WTC11 (cell line): ENCODE results near the gene ABAT. TPM values are rescaled to one million over a fixed set of nuclear protein-coding genes. Genes with fewer than 3 reads are reported as not detected.

Experiments used
- ATAC-seq: fragments of 200-7000 bp; cut with Tn5 transposase; 2 replicates; pipeline ENCODE4 v1.10.0; 2021; ENCODE audit warnings: mild to moderate bottlenecking, moderate library complexity
- CTCF ChIA-PET: fragments of 300-600 bp; sonication (Branson Sonifier 250); formaldehyde crosslinking; loops from one replicate; lab custom pipeline; 2021; ENCODE audit warnings: antibody characterized with exemption; lab: Charles Lee
- POLR2A ChIA-PET: fragments of 350-600 bp; sonication (Branson Sonifier 250); formaldehyde crosslinking; loops from one replicate; lab custom pipeline; 2021; ENCODE audit warnings: antibody characterized with exemption; lab: Charles Lee
- DNase-seq: peaks from one replicate; pipeline ENCODE4 v3.0.0; 2021; ENCODE audit warnings: low spot score
- H3K27ac Mint-ChIP-seq: 2 replicates; pipeline ENCODE4 v1.8.0; 2021; ENCODE audit warnings: mixed read lengths
- H3K27me3 Mint-ChIP-seq: 2 replicates; pipeline ENCODE4 v1.8.0; 2021; ENCODE audit warnings: low read depth, mild to moderate bottlenecking, moderate library complexity, mixed read lengths
- H3K36me3 Mint-ChIP-seq: 2 replicates; pipeline ENCODE4 v1.8.0; 2021; ENCODE audit warnings: mixed read lengths
- H3K4me1 Mint-ChIP-seq: 2 replicates; pipeline ENCODE4 v1.8.0; 2022; ENCODE audit warnings: mixed read lengths
- H3K4me3 Mint-ChIP-seq: 2 replicates; pipeline ENCODE4 v1.8.0; 2021; ENCODE audit warnings: mild to moderate bottlenecking, moderate library complexity, mixed read lengths
- H3K9me3 Mint-ChIP-seq: 2 replicates; pipeline ENCODE4 v1.8.0; 2021; ENCODE audit warnings: mixed read lengths
- ARID4B ChIP-seq: sonication (generic); formaldehyde crosslinking; IDR thresholded peaks from 2 replicates; pipeline ENCODE4 v1.8.0; 2023; ENCODE audit warnings: missing genetic modification reagents, mild to moderate bottlenecking, borderline replicate concordance
- CREB1 ChIP-seq: sonication (generic); formaldehyde crosslinking; IDR thresholded peaks from 2 replicates; pipeline ENCODE4 v1.8.0; 2023; ENCODE audit warnings: mild to moderate bottlenecking, missing genetic modification reagents
- E2F4 ChIP-seq: sonication (generic); formaldehyde crosslinking; IDR thresholded peaks from 2 replicates; pipeline ENCODE4 v1.8.1; 2022; ENCODE audit warnings: low read depth, mild to moderate bottlenecking, moderate library complexity, missing genetic modification reagents, borderline replicate concordance
- FOXP1 ChIP-seq: sonication (generic); formaldehyde crosslinking; IDR thresholded peaks from 2 replicates; pipeline ENCODE4 v1.8.0; 2022; ENCODE audit warnings: missing genetic modification reagents, mild to moderate bottlenecking, moderate library complexity, borderline replicate concordance
- FOXP4 ChIP-seq: sonication (generic); formaldehyde crosslinking; IDR thresholded peaks from 2 replicates; pipeline ENCODE4 v1.8.0; 2022; ENCODE audit warnings: mild to moderate bottlenecking, missing genetic modification reagents
- GABPB1 ChIP-seq: sonication (generic); formaldehyde crosslinking; IDR thresholded peaks from 2 replicates; pipeline ENCODE4 v1.8.1; 2023; ENCODE audit warnings: mild to moderate bottlenecking, missing genetic modification reagents
- GRHL2 ChIP-seq: fragments of 250-450 bp; sonication (Bioruptor Pico); IDR thresholded peaks from 2 replicates; pipeline ENCODE4 v1.8.0; 2022; ENCODE audit warnings: mild to moderate bottlenecking, moderate library complexity; ENCODE audit not compliant: insufficient replicate concordance, severe bottlenecking
- GTF2I ChIP-seq: fragments of 250-450 bp; sonication (Bioruptor Pico); conservative IDR thresholded peaks from 2 replicates; pipeline ENCODE4 v1.4.0; 2021; ENCODE audit warnings: mild to moderate bottlenecking
- KAT7 ChIP-seq: sonication (generic); formaldehyde crosslinking; IDR thresholded peaks from 2 replicates; pipeline ENCODE4 v1.8.1; 2023; ENCODE audit warnings: missing genetic modification reagents, mild to moderate bottlenecking, borderline replicate concordance
- OVOL2 ChIP-seq: fragments of 250-450 bp; sonication (Bioruptor Pico); IDR thresholded peaks from 2 replicates; pipeline ENCODE4 v1.9.0; 2021; ENCODE audit warnings: mild to moderate bottlenecking, borderline replicate concordance
- PRRX2 ChIP-seq: fragments of 250-450 bp; sonication (Bioruptor Pico); IDR thresholded peaks from 2 replicates; pipeline ENCODE4 v1.8.0; 2021; ENCODE audit warnings: mild to moderate bottlenecking
- SMAD4 ChIP-seq: sonication (generic); formaldehyde crosslinking; IDR thresholded peaks from 2 replicates; pipeline ENCODE4 v1.8.0; 2022; ENCODE audit warnings: mild to moderate bottlenecking, missing genetic modification reagents
- TCF7 ChIP-seq: sonication (generic); formaldehyde crosslinking; IDR thresholded peaks from 2 replicates; pipeline ENCODE4 v1.8.0; 2022; ENCODE audit warnings: mild to moderate bottlenecking, low read depth, missing genetic modification reagents, moderate library complexity
- TEAD1 ChIP-seq: sonication (generic); formaldehyde crosslinking; IDR thresholded peaks from 2 replicates; pipeline ENCODE4 v1.8.0; 2022; ENCODE audit warnings: mild to moderate bottlenecking, missing genetic modification reagents
- TP53 ChIP-seq: sonication (generic); formaldehyde crosslinking; IDR thresholded peaks from 2 replicates; pipeline ENCODE4 v1.8.1; 2023; ENCODE audit warnings: mild to moderate bottlenecking, missing genetic modification reagents
- USF2 ChIP-seq: sonication (generic); formaldehyde crosslinking; IDR thresholded peaks from 2 replicates; pipeline ENCODE4 v1.8.1; 2023; ENCODE audit warnings: mild to moderate bottlenecking, missing genetic modification reagents, moderate library complexity
- ZNF317 ChIP-seq: sonication (generic); formaldehyde crosslinking; IDR thresholded peaks from 2 replicates; pipeline ENCODE4 v1.8.1; 2023; ENCODE audit warnings: low read depth, mild to moderate bottlenecking, moderate library complexity, missing genetic modification reagents, borderline replicate concordance
- ZNF512 ChIP-seq: sonication (generic); formaldehyde crosslinking; IDR thresholded peaks from 2 replicates; pipeline ENCODE4 v1.8.1; 2022; ENCODE audit warnings: missing genetic modification reagents, borderline replicate concordance
- total RNA-seq: library from RNA; stranded (reverse); gene quantifications from 3 replicates; pipeline ENCODE4 v1.2.3, GENCODE V29; 2021
- TF ChIP-seq, protein P1 (sequence below): sonication (generic); formaldehyde crosslinking; IDR thresholded peaks from 2 replicates; pipeline ENCODE4 v1.8.1; 2023; ENCODE audit warnings: mild to moderate bottlenecking, missing genetic modification reagents, moderate library complexity
- TF ChIP-seq, protein P2 (sequence below): sonication (generic); formaldehyde crosslinking; IDR thresholded peaks from 2 replicates; pipeline ENCODE4 v1.8.0; 2022; ENCODE audit warnings: mild to moderate bottlenecking, missing genetic modification reagents
- TF ChIP-seq, protein P3 (sequence below): sonication (generic); formaldehyde crosslinking; IDR thresholded peaks from 2 replicates; pipeline ENCODE4 v1.8.1; 2023; ENCODE audit warnings: mild to moderate bottlenecking, missing genetic modification reagents

ABAT gene
- total RNA-seq, 1 experiment from 2014 or later: 6.6 TPM

- Mint-ChIP-seq H3K27ac (no peak overlapping the region), H3K4me3 (no peak overlapping the region), H3K4me1 (peaks cover 5% of the 10 kb centered on the region), H3K36me3 (peaks cover 8% of the 10 kb centered on the region), H3K9me3 (peaks cover 16% of the 10 kb centered on the region), H3K27me3 (no peaks in the 10 kb centered on the region; the same call in 1 of the 2 replicates)
- ATAC-seq (no peak), DNase-seq (no peak)
- no peak for TF ChIP-seq GRHL2 (CRISPR knock-in tag)
- TF ChIP-seq FOXP1: no peak
- no peak for TF ChIP-seq TEAD1 (CRISPR knock-in tag)
- TF ChIP-seq OVOL2 (CRISPR knock-in tag): no peak
- TF ChIP-seq ZNF512: no peak
- TF ChIP-seq E2F4 (CRISPR knock-in tag): no peak
- TF ChIP-seq GABPB1 (CRISPR knock-in tag): no peak
- TF ChIP-seq, protein P1, sequence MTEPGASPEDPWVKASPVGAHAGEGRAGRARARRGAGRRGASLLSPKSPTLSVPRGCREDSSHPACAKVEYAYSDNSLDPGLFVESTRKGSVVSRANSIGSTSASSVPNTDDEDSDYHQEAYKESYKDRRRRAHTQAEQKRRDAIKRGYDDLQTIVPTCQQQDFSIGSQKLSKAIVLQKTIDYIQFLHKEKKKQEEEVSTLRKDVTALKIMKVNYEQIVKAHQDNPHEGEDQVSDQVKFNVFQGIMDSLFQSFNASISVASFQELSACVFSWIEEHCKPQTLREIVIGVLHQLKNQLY (CRISPR knock-in tag): no peak
- no peak for TF ChIP-seq FOXP4
- TF ChIP-seq, protein P2, sequence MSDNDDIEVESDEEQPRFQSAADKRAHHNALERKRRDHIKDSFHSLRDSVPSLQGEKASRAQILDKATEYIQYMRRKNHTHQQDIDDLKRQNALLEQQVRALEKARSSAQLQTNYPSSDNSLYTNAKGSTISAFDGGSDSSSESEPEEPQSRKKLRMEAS (CRISPR knock-in tag): no peak
- ChIA-PET CTCF (no interaction called here), POLR2A (no interaction called here)
Observed at GRCh38 chr16:8691728-8692127, 17.3 kb downstream of the ABAT start.

DNA sequence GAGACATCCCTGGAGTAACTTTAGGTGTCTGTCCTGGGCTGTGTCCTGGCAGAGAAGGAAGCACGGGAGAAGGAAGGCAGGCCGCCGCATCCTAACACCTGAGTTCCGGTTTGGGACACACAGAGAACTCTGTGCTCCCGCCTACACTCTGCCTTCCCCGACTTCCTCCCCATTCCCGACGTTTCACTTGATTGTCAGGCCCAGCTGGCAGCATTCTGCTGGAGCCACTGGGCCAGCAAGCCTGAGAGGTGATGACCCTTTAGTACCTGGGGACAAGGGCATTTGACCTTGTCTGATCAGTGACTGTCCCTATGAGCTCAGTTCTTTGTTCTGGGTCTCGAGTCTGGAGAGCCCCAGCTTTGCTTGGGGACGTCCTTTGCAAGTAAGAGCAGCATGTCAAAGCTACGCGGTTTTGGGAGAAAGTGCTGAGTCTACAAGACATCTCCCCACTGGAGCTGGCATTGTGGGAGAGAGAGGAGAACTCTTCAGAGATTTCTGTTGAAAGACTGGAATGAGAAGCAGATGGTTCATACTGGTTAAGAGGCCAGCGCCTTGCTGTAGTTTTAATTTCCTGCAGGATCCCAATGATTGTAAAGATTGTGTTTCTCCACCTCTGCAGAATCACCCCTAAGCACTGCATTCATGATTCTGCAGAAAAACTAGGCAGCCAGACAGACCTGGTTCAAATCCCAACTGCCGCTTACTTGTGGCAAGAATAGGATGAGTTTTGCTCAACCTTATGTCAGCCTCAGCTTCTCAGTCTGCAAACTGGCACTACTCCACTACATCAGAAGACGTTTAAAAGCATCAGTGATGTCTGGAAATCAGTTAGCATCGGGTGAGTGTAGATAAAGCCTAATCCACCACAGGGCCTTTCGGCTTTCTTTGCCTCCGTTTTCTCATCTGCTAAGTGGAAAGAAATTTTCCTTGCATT, 20.6 kb downstream of the ABAT start:
- H3K27ac Mint-ChIP-seq: no peak overlapping the region
- DNase-seq (no peak), ATAC-seq (no peak; the same call in 1 of the 2 replicates)
- no peak overlapping the region for H3K4me3 Mint-ChIP-seq
- ChIA-PET CTCF (interaction anchor here (0.5 to 1.1 kb wide), 3 partner anchors 48 to 97 kb away, joined by 3 to 4 read pairs (median 3); no protein-coding TSS in a partner anchor), POLR2A (no interaction called here)
- H3K27me3 Mint-ChIP-seq: no peaks in the 10 kb centered on the region; the same call in 1 of the 2 replicates
- no peaks in the 10 kb centered on the region for H3K36me3 Mint-ChIP-seq
- H3K4me1 Mint-ChIP-seq: 0 out of 2 replicates have a peak, but pooled peaks cover 3% of the 10 kb centered on the region
- 0 out of 2 replicates have a peak, but pooled peaks cover 1% of the 10 kb centered on the region for H3K9me3 Mint-ChIP-seq
- no peak for TF ChIP-seq ARID4B (CRISPR knock-in tag)
- TF ChIP-seq ZNF317 (CRISPR knock-in tag): no peak
- TF ChIP-seq KAT7 (CRISPR knock-in tag): no peak
- TF ChIP-seq TP53 (CRISPR knock-in tag): no peak
- TF ChIP-seq TCF7 (CRISPR knock-in tag): no peak
- TF ChIP-seq, protein P3, sequence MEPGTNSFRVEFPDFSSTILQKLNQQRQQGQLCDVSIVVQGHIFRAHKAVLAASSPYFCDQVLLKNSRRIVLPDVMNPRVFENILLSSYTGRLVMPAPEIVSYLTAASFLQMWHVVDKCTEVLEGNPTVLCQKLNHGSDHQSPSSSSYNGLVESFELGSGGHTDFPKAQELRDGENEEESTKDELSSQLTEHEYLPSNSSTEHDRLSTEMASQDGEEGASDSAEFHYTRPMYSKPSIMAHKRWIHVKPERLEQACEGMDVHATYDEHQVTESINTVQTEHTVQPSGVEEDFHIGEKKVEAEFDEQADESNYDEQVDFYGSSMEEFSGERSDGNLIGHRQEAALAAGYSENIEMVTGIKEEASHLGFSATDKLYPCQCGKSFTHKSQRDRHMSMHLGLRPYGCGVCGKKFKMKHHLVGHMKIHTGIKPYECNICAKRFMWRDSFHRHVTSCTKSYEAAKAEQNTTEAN: no peak
- no peak for TF ChIP-seq USF2 (CRISPR knock-in tag)
- TF ChIP-seq PRRX2 (CRISPR knock-in tag): no peak
- TF ChIP-seq GTF2I: no peak
- no peak for TF ChIP-seq CREB1 (CRISPR knock-in tag)
- no peak for TF ChIP-seq SMAD4 (CRISPR knock-in tag)
